ENCODE data around the gene CHML. TPM values are rescaled to one million over a fixed set of nuclear protein-coding genes. Genes with fewer than 3 reads are reported as not detected.

CHML gene
- total and polyA plus RNA-seq, 2 of the 8 experiments (the other 6 are each of a cell fraction or from before 2014, with no cell fraction given), result 11.5 to 82.4 TPM

DNA sequence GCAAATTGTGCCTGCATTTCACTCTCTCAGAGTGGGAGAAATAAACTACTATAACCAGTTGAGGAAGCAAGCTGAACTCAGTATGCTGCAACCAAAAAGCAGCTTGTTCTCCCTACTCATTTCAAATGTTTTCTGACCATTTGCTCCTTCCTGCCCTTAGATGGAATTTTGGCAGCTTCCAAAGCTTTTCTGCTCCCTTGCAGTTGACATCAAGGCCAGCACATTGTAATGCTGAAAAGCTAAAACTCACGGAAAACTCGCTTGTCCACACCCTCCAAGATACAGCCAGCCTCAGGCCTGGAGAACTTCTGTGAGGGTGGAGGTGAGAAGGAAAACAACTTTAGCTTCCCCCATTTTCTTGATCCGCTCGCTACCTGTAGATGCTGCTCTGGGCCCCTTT, 5.0 kb upstream of the CHML start:
- Histone ChIP-seq H2AFZ (ENCODE audit: low read length) (peak overlapping the region; percentile 98), H4K5ac (ENCODE audit: insufficient read length, low read depth, low read length) (no peak overlapping the region), H3K27ac (ENCODE audit: low read depth, low read length) (no peak overlapping the region), H3K18ac (ENCODE audit: extremely low read depth, low read length) (no peak overlapping the region), H3K56ac (replicated peaks; ENCODE audit: insufficient read length, low read depth, low read length) (no peak overlapping the region), H2BK120ac (replicated peaks; ENCODE audit: low read depth, low read length) (no peak overlapping the region), H3K4ac (replicated peaks; ENCODE audit: insufficient read length, low read depth, low read length) (no peak overlapping the region), H3K4me1 (replicated peaks in 1 of 4; ENCODE audit: control insufficient read depth in 3 of 4, insufficient read depth in 4 of 4, low read length in 3 of 4) (no peaks in the 10 kb centered on the region; a peak in 2 of 7 replicates), H3K4me3 (ENCODE audit: extremely low read depth in 1 of 4, insufficient read depth in 2 of 4, low read depth in 3 of 4, low read length in 4 of 4) (no peak overlapping the region), H3K14ac (ENCODE audit: insufficient read length) (no peak overlapping the region), H3K79me2 (ENCODE audit: control insufficient read depth in 1 of 2, insufficient read depth in 2 of 2, low read length in 2 of 2) (no peaks in the 10 kb centered on the region), H2BK12ac (ENCODE audit: low read depth, low read length) (no peak overlapping the region), H3K9me3 (ENCODE audit: insufficient read depth in 2 of 2, low read depth in 1 of 2, low read length in 1 of 2) (peaks cover 0 to 6% of the 10 kb centered on the region in 2 experiments; a peak in 1 of 4 replicates), H2BK15ac (ENCODE audit: low read length) (no peak overlapping the region), H2BK5ac (ENCODE audit: low read depth, low read length) (no peak overlapping the region), H3K9ac (replicated peaks in 1 of 4; ENCODE audit: extremely low read depth in 1 of 4, low read depth in 3 of 4, low read length in 3 of 4) (no peak overlapping the region), H3K27me3 (replicated peaks in 1 of 4; ENCODE audit: control insufficient read depth in 3 of 4, extremely low read depth in 1 of 4, insufficient read depth in 3 of 4, low read length in 3 of 4) (no peaks in the 10 kb centered on the region; a peak in 1 of 7 replicates), H2BK20ac (ENCODE audit: low read length) (no peak overlapping the region), H2AK5ac (ENCODE audit: low read depth, low read length) (no peak overlapping the region), H4K20me1 (replicated peaks in 1 of 2; ENCODE audit: control insufficient read depth in 1 of 2, insufficient read depth in 2 of 2, low read length in 2 of 2) (no peaks in the 10 kb centered on the region), H4K91ac (replicated peaks; ENCODE audit: insufficient read length, low read length) (no peak overlapping the region), H3K23ac (ENCODE audit: insufficient read length) (no peak overlapping the region), H3K36me3 (ENCODE audit: control insufficient read depth in 2 of 4, insufficient read depth in 4 of 4, low read length in 3 of 4) (no peaks in the 10 kb centered on the region), H3K23me2 (ENCODE audit: low read depth, low read length) (0 out of 2 replicates have a peak, but pooled peaks cover 2% of the 10 kb centered on the region), H3K4me2 (ENCODE audit: insufficient read depth in 1 of 2, low read depth in 2 of 2, low read length in 2 of 2) (no peak overlapping the region), H4K8ac (ENCODE audit: extremely low read depth, insufficient read depth, low read length) (no peak overlapping the region), H3K79me1 (ENCODE audit: low read depth, low read length) (no peaks in the 10 kb centered on the region)
- WGBS, 2 experiments (ENCODE audit: extremely low coverage in 1 of 2, insufficient coverage in 1 of 2, insufficient read length in 1 of 2, insufficient replicate concordance in 2 of 2, low coverage in 1 of 2, low lambda C conversion rate in 2 of 2, missing lambda C conversion rate in 1 of 2), result 75% methylated on average over 4 of the region's 4 CpGs; no CpG with 5 or more reads in 1 of the 2 experiments
- POLR2A ChIA-PET (ENCODE audit: partially characterized antibody), result interaction anchor here (1.0 kb wide), 1 partner anchor 8 kb away, joined by 3 read pairs; no protein-coding TSS in a partner anchor
- CTCF ChIA-PET (ENCODE audit: partially characterized antibody), result interaction anchor here (0.9 kb wide), 1 partner anchor 35 kb away, joined by 5 read pairs; no protein-coding TSS in a partner anchor
- TF ChIP-seq, protein P1, sequence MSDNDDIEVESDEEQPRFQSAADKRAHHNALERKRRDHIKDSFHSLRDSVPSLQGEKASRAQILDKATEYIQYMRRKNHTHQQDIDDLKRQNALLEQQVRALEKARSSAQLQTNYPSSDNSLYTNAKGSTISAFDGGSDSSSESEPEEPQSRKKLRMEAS (IDR thresholded peaks at IDR 0.05), result no peak
- TF ChIP-seq CEBPB (IDR thresholded peaks at IDR 0.05; ENCODE audit: low read depth, low read length) (no peak), POLR2A (IDR thresholded peaks at IDR 0.05; ENCODE audit: control extremely low read depth in 1 of 2, low read depth in 2 of 2, low read length in 2 of 2) (no peak)
- DNase-seq (ENCODE audit: low read depth in 1 of 2, low spot score in 2 of 2), result no peak
- FAIRE-seq, result no peak

All from H1 (cell line).